Epithelial cell of esophagus (primary cell): ENCODE data around the gene NPAS2.

Experiments
- DNase-seq: peaks from one replicate; pipeline ENCODE4 v3.0.0; 2010; ENCODE audit warnings: low read depth
- H3K4me3 ChIP-seq: 2 replicates; pipeline ENCODE4 v1.5.1; 2011; ENCODE audit warnings: mild to moderate bottlenecking, low read length, control low read depth
- CTCF ChIP-seq: IDR thresholded peaks from 2 replicates; pipeline ENCODE4 v1.5.1; 2011; ENCODE audit warnings: low read depth, mild to moderate bottlenecking, low read length, control low read depth, inconsistent platforms; ENCODE audit not compliant: insufficient read depth; ENCODE audit errors: missing control alignments

NPAS2 gene

GRCh38 chr2:100887039-100887578 lies 67.2 kb downstream of the NPAS2 start:
- no peak for DNase-seq
- TF ChIP-seq CTCF = no peak
- H3K4me3 ChIP-seq = no peak overlapping the region

GRCh38 chr2:100887713-100888495 lies 68.0 kb downstream of the NPAS2 start:
- DNase-seq = peak; percentile 90
- H3K4me3 ChIP-seq = no peak overlapping the region
- TF ChIP-seq CTCF = no peak

- no peak overlapping the region for H3K4me3 ChIP-seq
- no peak for TF ChIP-seq CTCF
- no peak for DNase-seq
Observed at GRCh38 chr2:100888601-100889000, 68.7 kb downstream of the NPAS2 start.

- no peak overlapping the region for H3K4me3 ChIP-seq
- no peak for DNase-seq
- no peak for TF ChIP-seq CTCF
Observed at GRCh38 chr2:100889286-100889685, 69.3 kb downstream of the NPAS2 start.

GRCh38 chr2:100891906-100892642 lies 72.1 kb downstream of the NPAS2 start:
- peak; percentile 37 for DNase-seq
- no peak for TF ChIP-seq CTCF
- no peak overlapping the region for H3K4me3 ChIP-seq

GRCh38 chr2:100893392-100894104 lies 73.6 kb downstream of the NPAS2 start:
- DNase-seq = no peak
- no peak overlapping the region for H3K4me3 ChIP-seq
- TF ChIP-seq CTCF = no peak
